Inflammatory macrophage treated with lipopolysaccharide for 4 hours (primary cell): Measurements from ENCODE around the gene MOCOS.

Experiments
- DNase-seq: peaks from one replicate; pipeline ENCODE4 v3.0.0-alpha.2; 2020

MOCOS gene

GRCh38 chr18:36279001-36279400, 91.7 kb downstream of the MOCOS start:
- no peak for DNase-seq

GRCh38 chr18:36281936-36282335, 94.6 kb downstream of the MOCOS start:
- no peak for DNase-seq

- DNase-seq, result no peak
These were observed 96.2 kb downstream of the MOCOS start for GRCh38 chr18:36283448-36283847.

GRCh38 chr18:36284268-36284667, 97.0 kb downstream of the MOCOS start:
- DNase-seq, result no peak

GRCh38 chr18:36284671-36285295, 97.5 kb downstream of the MOCOS start:
- DNase-seq, result peak; percentile 63

GRCh38 chr18:36287653-36288052, 100.4 kb downstream of the MOCOS start:
- DNase-seq, result no peak

GRCh38 chr18:36288689-36289088, 101.4 kb downstream of the MOCOS start:
- no peak for DNase-seq

- no peak for DNase-seq
These were observed 106.7 kb downstream of the MOCOS start for GRCh38 chr18:36294031-36294430.

GRCh38 chr18:36295214-36295613, 107.9 kb downstream of the MOCOS start:
- no peak for DNase-seq

- no peak for DNase-seq
These were observed 108.6 kb downstream of the MOCOS start for GRCh38 chr18:36295880-36296301.

GRCh38 chr18:36296650-36297416, 109.5 kb downstream of the MOCOS start:
- DNase-seq, result no peak

GRCh38 chr18:36297417-36298125, 110.3 kb downstream of the MOCOS start, which contains the start of gene FHOD3:
Gene FHOD3 (plus strand): TSS chr18:36297713. CDS start chr18:36297836, 123 bp downstream.
- no peak for DNase-seq

GRCh38 chr18:36298126-36298741, 110.9 kb downstream of the MOCOS start:
- no peak for DNase-seq

GRCh38 chr18:36299015-36299414, 111.7 kb downstream of the MOCOS start:
- DNase-seq, result no peak

- DNase-seq, result no peak
These were observed 112.9 kb downstream of the MOCOS start for GRCh38 chr18:36300211-36300610.

- DNase-seq, result no peak
These were observed 114.6 kb downstream of the MOCOS start for GRCh38 chr18:36301884-36302283.

- no peak for DNase-seq
These were observed 115.4 kb downstream of the MOCOS start for GRCh38 chr18:36302676-36303075.

GRCh38 chr18:36303211-36303844, 116.0 kb downstream of the MOCOS start:
- no peak for DNase-seq

GRCh38 chr18:36304723-36305122, 117.4 kb downstream of the MOCOS start:
- DNase-seq, result no peak

- DNase-seq, result no peak
These were observed 118.1 kb downstream of the MOCOS start for GRCh38 chr18:36305375-36305774.

GRCh38 chr18:36307513-36307912, 120.2 kb downstream of the MOCOS start:
- no peak for DNase-seq

- no peak for DNase-seq
These were observed 121.6 kb downstream of the MOCOS start for GRCh38 chr18:36308711-36309435.
